ENCODE measurements around the gene ADCY7.

ADCY7 gene

DNA sequence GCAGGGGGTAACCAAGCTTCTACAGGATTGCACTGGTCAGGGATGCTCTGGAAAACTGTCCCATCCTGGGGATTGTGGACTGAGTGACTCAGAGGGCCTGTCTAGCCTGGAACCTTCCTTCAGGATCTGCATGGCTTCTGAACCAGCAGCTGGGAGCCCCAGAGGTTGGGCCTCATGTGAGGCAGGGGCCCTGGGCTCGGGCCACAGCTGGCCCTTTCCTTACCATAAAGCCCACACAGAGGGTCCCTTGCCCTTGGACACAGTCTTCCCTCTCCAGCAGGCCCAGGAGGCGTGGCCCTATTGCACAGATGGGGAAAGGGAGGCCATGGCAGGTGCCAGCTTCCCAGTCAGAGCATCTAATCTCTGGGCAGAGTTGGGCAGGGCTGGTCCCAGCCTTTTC lies 30.5 kb downstream of the ADCY7 start:
- in situ Hi-C loops (cut with MboI; ENCODE audit: low sequenced_read_pairs): no loop called here

DNA sequence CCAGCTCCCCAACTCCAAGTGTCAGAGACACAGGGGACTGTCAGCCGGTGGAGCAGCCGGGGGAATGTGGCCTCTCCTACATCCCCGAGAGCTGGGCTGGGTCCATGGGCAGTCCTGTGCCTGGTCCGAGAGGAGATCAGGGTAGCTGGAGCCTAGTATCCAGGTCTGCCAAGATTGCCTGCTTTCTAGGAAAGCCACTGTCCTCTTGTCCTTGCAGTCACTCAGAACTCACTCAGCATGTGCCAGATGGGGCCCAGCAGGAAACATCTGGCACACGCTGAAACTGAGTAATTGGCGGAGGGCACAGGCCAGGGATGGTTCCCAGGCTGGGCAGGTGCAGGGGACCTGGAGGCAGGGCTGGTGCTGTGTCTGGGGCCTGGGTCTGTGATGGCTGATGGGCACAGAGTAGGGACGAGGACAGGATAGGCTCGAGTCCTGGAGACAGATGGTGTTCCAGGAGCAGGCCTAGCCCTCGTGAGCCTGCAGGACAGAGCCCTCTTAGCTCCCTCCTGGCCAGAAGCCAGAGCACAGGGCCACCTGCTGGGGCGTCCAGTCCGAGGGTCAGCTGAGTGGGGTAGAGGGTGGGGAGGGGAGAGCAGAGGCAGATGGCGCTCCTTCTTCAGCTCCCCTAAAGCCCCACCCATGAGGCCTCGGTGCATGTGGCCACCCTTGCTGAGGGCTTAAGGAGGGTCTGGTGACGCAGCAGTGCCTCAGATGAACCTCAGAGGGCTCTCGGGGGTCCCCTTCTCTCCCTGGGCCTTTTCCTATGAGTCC lies 31.1 kb downstream of the ADCY7 start:
- in situ Hi-C loops (cut with MboI; ENCODE audit: low sequenced_read_pairs): no loop called here

DNA sequence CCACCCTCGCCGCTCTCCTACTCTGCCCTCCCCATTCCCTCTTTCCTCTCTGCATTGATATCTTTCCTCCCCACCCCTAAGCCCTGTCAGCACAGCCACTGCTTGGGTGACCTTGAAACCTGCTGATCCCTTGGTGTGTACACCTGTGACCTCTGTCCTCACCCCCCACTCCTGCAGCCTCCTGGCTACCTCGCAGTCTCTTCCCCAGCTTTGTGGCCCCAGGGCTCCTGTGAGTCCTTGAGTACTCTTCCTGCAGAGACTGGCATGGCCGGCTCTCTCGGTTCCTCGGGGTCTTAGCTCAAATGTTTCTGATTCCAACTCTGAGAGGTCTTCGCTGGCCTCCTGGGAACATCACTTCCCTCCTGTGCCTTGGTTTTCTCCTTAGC lies 31.7 kb downstream of the ADCY7 start:
- in situ Hi-C loops (cut with MboI; ENCODE audit: low sequenced_read_pairs): no loop called here

DNA sequence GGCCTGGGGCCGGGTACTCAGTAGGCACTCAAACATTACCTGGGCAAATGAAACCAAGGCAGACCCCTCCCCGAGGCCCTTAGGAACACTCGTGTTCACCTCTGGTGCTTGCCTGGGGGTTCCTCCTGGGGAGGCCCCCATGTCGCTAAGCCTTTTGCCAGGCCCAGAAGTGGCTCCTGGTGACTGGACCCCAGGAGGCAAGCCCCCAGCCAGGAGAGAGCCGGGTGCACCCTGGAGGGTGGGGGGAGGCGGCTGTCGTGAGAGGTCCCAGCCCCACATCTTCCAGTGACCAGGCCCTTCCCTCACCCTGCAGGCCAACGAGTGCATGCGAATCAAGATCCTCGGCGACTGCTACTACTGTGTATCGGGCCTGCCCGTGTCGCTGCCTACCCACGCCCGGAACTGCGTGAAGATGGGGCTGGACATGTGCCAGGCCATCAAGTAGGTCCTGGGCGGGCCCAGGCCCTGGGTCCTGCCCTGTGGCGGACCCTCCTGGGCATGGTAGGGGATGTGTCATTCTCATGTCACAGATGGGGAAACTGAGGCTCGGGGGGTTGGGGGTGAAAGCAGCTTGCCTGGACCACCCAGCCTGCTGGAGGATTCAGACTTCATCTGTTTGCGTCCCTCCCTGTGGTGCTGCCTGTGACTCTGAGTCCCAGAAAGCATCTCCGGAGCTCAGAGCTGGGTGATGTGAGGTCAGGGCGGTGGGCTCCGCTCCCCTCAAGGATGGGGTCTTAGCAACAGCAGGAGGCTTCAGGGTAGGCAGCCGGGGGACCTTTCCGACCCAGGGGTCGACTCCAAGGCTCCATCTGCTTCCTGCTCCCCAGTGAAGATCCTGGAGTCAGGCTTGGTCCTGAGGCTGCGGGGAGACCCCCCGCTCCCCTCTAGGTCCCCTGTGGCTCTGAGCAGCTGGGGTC lies 32.5 kb downstream of the ADCY7 start:
- in situ Hi-C loops (cut with MboI; ENCODE audit: low sequenced_read_pairs): no loop called here

DNA sequence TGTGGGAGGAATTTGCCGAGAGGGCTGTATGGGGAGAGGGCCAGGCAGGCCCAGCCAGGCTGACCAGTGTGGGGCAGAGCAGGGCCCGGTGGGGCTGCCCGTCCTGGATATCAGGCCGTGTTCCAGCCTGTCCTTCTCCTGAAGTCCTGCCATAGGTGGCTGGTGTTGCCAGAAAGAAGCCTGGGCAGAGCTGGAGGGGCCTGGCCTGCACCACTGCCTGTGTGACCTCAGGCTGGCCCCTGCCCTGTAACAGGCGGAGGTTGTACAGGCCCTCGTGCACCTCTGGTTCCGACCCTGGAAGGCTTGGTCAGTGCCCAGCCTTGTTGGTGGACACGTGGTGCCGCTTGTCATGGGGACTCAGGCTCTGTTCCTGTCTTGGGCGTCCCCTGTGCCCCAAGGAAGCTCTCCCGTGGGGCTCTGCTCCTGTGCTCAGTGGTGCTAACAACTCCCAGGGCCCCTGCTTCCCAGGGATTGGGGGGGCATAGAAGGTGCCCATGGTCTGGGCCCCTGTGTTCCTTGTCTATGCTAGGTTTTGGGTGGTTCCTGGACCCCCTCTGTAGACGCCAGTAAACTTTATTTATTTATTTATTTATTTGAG lies 33.3 kb downstream of the ADCY7 start:
- in situ Hi-C loops (cut with MboI; ENCODE audit: low sequenced_read_pairs): no loop called here

DNA sequence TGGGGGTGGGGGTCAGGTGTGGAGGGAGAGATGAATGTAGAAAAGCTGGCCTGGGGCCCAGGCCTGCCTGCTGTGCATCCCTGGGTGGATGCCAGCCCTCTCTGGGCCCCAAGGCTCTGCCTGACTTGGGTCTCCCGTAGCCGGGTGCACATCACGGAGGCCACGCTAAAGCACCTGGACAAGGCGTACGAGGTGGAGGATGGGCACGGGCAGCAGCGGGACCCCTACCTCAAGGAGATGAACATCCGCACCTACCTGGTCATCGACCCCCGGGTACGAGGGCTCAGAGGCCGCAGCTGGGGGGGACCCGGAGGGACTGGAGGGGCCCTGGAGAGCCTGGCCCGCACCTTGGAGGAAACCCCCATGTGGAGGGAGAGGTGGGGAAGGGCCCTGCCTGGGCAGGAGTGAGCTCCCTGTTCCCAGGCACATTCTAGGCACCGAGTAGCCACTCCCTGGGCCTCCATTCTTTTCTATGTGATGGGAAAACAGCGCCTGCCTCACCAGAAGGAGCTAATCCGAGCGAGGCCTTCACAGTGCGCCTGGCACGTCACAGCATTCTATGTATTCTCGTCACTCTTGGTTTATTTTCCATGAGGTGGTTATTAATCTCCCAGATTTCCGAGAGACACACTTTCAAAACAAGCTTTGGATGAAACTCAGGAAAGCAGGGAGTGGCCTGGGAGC lies 34.7 kb downstream of the ADCY7 start:
- in situ Hi-C loops (cut with MboI; ENCODE audit: low sequenced_read_pairs): no loop called here

DNA sequence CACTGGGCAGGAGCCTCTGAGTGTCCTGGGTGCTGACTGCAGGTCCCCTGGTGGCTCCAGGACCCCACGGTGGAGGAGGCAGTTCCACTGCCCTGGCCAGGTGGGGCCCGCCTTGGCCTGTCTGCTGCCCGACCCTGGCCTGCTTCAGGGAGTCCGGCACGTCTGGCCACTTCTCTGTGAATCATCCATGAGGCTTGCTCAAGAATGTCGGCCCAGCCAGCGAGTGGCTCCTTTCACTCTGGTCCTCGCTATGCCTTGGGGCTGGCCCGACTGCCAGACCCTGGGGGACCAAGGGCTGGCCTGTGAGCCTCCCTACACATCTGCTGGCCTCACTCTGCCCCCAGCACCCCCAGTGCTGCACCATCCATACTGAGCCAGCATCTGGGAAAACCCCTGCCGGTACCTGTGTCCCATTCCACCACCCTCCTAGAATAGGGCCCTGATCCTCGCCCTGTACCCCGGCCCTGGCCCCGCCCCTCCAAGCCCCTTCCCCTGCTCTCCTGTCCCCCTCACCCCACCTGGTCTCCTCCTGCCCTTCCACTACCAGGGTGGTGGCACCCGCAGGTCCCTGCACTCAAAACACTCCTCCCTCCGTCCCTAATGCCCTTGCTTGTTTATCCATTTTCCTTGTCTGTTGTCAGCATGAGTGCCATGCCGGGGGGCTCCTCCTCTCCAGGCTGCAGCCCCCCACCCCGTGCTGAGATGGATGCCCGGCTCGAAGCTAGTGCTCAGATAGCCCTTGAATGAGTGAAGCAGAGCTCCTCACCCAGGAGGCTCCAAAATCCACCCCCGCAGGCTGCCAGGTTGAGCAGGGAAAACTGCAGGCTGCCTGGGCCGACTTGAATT lies 35.5 kb downstream of the ADCY7 start:
- in situ Hi-C loops (cut with MboI; ENCODE audit: low sequenced_read_pairs): no loop called here

DNA sequence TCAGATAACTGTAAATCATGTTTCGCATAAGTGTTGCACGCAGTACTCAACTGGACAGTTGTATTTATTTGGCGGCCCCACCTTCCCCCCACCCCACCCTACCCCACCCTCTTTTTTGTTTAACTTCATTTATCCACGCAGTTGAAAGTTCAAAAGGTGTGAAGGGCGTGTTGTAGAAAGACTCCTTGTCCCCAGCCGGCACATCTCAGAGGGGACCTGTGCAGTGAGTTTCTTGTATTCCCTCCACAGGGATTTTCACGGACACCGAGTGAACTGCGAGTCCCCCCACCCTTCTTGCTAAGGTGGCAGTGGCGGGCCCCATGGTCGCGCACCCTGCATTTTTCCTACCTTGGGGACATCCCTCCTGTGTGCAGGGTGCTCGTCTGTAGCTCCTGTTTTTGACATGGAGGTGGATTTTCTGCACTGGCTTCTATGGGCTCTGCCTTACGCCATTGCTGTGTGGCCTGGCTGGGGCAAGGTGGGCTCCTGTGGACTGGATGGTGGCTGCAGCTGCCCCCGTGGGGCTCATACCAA lies 36.2 kb downstream of the ADCY7 start:
- in situ Hi-C loops (cut with MboI; ENCODE audit: low sequenced_read_pairs): no loop called here

DNA sequence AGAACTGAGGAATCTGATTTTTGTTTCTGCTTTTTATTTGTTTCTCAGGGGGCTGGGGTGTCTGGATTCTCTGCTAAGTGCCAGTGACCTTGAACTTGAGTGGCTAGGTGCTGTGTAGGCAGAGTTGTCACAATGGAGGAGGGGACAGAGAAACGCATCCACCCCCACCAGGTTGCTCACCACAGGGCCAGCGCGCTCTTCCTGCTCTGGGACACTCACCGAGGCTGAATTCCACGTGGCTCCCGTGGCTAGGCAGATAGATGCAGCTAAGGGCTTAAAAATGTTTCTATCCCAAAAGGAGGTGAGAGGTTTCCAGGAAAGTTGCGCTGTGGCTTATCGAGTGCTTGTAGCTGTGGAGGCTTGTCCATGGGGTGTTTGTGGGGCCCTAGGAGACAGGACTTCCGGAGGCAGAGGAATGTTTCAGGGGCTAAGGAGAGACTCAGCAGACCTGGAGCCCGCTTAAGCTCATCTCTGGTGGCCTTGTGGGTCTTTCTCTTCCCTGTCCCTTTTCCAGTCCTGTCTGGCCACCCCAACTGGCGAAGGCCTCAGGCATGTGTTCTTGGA lies 36.8 kb downstream of the ADCY7 start:
- in situ Hi-C loops (cut with MboI; ENCODE audit: low sequenced_read_pairs): no loop called here

DNA sequence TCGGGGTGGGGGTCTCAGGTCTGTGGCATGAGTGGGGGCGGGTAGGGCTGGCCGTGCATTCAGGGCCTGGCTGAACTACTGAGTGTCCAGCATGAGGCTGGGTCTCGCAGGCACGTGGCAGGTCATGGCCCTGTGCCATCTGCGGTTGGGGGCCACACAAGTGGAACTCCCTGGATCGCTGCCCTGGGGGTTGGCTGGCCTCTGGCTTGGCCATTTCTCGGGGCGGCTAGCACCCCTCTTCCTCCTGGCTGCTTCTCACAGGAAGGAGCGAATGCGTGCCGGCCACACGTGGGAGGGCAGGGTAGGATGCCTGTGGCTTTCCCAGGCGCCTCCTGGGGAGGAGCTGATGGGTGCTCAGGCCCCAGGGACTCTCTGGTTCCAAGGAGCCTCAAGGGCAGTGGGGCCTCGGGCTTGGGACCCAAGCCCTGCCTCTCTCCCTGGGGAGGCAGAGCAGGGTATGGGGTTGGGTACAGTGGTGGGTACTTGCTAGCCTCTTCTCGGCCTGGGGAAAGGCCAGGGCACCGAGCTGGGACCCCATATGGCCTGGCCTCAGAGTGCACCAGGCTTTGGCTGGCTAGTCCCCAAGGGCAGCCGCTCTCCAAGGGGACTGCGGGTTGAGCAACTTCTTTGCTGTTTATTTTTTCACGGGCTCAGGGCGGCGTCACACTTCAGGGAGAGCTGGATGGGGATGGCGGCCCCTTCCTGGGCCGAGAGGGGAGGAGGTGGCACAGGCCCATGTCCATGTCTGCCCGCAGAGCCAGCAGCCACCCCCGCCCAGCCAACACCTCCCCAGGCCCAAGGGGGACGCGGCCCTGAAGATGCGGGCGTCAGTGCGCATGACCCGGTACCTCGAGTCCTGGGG lies 37.5 kb downstream of the ADCY7 start:
- in situ Hi-C loops (cut with MboI; ENCODE audit: low sequenced_read_pairs): no loop called here

DNA sequence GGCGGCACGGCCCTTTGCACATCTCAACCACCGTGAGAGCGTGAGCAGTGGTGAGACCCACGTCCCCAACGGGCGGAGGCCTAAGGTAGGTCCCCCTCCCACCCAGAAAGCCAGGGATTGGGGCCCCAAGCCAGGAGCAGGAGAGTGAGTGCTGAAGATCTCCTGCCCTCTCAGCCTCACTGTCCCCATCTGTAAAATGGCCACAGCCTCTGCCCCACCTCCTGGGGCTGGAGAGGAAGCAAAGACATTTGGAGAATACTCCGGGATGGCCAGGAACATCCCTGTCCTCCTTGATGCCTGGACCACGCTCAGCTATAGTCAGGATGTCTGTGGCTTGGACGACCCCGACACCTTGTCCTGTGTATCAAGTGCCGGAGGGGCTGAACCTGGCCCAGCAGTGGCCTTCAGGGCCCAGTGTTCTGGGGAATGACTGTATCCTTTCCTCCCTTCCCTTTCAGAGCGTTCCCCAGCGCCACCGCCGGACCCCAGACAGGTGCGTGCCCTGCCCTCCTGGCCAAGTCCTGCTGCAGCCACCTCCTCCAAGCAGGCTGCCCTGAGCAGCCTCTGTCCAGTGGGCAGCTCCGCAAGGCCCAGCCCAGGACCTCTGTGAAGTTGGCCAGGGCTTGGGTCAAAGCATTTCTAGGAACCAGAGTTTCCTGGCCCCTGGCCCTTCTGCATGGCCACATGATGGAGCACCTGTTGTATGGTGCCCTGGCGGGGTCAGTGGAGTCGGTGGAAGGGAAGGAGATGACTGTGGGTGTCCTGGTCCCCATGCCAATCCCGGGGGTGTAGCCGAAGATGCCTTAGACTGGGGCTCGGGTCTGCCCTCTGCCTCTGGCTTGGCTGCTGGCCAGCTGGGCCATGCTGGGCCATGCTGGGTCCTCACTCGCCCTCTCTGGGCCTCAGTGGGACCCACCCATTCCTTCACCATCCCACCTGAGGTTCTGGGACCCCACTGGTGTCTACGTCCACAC lies 38.4 kb downstream of the ADCY7 start:
- in situ Hi-C loops (cut with MboI; ENCODE audit: low sequenced_read_pairs): no loop called here

DNA sequence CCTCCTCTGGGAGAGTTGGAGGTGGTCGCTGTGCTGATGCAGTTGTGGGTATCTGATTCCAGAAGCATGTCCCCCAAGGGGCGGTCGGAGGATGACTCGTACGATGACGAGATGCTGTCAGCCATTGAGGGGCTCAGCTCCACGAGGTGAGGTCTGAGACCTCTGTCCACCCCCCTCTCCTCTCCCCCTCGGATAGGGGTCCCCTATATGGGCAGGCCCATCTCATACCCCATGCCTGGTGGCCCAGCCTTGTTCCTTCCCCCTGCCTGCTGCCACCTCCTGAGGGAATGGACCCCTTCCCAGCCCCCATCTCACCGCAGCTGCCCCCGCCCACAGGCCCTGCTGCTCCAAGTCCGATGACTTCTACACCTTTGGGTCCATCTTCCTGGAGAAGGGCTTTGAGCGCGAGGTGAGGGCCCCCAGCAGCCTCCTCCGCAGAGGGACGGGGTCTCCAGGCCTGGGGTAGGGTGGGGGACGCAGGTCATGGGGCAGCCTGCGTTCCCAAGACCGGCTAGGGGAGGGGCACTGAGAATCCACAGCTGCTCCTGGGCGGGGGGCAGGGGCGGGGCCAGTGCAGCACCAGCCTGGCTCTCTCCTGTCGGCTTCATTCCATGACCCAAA lies 39.2 kb downstream of the ADCY7 start:
- in situ Hi-C loops (cut with MboI; ENCODE audit: low sequenced_read_pairs): no loop called here

DNA sequence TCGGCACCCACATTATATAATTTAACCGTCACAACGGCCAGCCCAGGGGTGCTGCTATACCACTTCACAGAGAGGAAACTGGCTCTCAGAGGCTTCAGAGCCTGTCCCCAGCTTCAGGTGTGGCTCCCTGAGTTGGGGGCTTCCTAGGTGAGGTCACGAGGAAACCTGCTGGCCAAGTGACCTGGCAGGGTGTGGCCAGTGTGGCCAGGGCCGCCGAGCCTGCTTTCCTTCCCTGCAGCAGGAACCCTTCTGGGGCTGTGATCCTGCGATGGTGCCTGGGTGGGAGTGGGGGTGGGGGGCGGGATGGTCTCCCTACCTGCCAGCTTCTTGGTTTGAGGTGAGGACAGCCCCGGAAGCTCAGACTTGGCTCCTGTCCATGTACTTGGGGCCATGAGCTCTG lies 39.9 kb downstream of the ADCY7 start:
- in situ Hi-C loops (cut with MboI; ENCODE audit: low sequenced_read_pairs): no loop called here

DNA sequence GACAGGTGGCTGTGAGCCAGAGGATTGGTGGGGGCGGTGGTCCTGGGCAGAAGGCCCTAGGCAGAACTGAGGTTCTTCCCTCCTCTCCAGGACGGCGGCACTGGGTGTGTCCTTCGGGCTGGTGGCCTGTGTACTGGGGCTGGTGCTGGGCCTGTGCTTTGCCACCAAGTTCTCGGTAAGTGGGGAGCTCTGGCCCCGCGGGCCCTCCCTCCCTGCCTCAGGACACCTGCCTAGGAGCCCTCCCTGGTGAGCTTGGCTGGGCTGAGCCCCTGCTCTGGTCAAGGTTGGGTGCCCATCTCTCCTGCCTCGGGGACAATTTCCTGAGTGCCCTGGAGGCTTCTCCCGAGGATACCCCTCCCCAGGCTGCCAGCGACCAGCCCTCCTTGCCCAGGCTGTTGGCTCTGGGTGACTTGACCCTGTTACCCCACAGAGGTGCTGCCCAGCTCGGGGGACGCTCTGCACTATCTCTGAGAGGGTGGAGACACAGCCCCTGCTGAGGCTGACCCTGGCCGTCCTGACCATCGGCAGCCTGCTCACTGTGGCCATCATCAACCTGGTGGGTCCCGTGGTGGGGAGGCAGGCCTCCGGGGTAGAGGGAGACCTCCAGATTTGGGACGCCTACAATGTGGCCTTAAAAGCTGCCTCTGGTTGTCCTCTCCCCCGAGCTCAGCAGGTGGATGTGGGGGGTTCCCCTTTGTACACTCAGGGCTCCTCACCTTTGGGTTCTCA lies 42.0 kb downstream of the ADCY7 start:
- in situ Hi-C loops (cut with MboI; ENCODE audit: low sequenced_read_pairs): no loop called here

DNA sequence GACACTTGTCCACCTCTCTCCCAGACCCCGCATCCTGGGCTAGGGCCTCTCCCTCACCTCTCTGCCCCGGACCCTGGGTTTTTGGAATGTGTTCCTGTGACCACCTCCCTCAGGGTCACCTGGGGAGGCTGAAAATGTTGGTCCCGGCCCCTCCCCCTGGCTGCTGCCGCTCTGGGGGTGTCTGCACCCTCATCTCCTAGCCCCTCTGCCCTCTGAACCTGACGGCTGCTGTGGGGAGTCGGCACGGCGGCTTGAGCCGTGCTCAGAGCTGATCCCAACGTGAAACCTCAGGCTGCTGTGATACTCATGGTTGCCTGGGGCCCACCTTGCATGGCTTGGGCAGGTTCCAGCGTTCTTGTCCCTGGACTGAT lies 42.8 kb downstream of the ADCY7 start:
- in situ Hi-C loops (cut with MboI; ENCODE audit: low sequenced_read_pairs): no loop called here

DNA sequence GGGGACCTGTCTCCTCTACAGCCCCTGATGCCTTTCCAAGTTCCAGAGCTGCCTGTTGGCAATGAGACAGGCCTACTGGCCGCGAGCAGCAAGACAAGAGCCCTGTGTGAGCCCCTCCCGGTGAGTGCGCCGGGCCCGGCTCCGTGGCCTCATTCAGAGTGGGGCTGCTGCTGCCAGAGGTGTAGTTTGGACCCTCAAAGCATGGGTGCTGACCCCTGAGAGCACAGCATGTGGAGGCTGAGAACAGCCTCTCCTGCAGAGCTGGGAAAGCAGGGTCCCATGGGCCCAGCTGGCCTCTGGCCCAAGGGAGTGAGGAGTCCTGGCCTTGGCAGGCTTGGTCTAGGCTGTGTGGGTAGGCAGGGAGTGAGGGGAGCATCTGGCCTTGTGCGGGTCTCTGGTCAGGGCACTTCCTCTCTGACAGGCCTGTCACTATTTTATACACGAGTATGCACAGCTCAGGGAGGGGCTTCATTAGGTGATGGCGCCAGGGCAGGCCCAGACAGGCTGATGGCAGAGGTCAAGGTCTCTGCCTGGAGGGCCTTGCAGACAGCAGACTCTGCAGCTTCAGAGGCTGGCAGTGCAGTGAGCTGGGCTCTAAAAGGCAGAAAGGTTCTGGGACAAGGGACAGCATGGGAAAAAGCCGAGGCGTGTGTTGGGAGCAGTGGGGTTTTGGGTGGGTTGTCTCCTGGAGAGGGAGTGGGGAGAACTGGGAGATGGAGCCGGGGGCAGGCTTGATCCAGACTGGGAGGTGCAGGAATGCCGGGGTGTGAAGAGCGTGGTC lies 43.4 kb downstream of the ADCY7 start:
- in situ Hi-C loops (cut with MboI; ENCODE audit: low sequenced_read_pairs): no loop called here
